HG03469 (cell line): ENCODE results near the gene KCNQ4.

Source experiments
- ATAC-seq: cut with Tn5 transposase; IDR thresholded peaks from one replicate; pipeline ENCODE4 v1.9.1; 2021; ENCODE audit warnings: mild to moderate bottlenecking, moderate library complexity, moderate number of reproducible peaks; ENCODE audit not compliant: unreplicated experiment

The KCNQ4 gene

DNA sequence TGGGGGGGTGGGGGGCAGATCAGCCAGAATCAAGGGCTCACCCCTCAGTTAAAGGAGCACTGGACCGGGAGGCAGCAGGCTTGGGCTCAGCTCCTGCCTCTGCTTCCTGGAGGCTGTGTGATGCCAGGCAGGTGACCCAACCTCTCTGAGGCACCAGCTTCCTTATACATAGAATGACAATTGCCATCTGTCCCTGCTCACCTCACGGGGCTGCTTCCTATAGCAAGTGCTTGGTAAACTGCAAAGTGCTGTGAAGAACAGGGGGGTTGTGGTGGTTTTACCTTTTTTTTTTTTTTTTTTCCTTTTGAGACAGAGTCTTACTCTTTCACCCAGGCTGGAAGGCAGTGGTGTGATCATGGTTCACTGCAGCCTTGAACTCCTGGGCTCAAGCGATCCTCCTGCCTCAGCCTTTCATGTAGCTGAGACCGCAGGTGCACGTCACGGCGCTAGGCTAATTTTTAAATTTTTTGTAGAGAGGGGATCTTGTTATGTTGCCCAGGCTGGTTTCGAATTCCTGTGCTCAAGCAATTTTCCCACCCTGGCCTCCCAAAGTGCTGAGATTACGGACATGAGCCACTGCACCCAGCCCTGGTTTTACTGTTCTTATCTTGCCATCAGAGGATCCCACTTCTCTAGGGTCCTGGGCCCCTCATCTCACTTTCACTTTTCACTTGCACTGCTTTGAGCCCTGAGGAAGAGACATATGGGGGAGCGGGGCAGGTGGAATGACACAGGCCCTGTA is 11.6 kb downstream of the KCNQ4 start:
- no peak for ATAC-seq

DNA sequence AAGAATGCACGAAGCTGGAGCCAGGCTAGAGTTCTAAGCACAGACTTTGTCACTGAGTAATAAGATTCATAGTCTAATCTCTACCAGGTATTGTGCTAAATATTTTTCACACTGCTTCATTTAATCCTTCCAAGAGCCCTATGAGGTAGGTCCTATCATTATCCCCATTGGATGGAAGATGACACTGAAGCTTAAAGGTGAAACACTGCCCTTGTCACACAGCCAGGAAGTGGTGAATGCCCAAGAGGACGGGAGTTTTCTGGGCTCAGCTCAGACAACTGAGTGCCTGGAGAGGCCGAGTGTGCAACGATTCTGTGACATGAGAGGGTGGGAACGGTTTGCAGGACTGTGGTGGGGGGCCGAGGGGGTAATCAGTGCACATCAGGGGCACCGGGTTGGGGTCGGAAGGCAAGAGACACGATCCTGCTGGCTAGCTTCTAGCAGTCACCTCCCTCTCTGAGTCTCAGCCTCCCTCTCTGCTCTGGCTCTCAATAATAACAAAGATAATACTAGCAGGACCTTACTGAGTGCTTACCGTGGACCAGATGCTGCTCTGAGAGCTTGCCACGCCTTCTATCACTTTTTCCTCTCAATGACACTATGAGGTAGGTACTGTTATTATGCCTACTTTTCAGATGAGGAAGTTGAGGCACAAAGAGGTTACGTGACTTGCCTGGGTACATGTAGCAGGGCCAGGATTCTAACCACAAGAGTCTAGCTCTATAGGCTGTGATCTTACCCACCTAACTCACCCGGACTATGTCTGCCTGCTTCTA is 12.4 kb downstream of the KCNQ4 start:
- no peak for ATAC-seq

DNA sequence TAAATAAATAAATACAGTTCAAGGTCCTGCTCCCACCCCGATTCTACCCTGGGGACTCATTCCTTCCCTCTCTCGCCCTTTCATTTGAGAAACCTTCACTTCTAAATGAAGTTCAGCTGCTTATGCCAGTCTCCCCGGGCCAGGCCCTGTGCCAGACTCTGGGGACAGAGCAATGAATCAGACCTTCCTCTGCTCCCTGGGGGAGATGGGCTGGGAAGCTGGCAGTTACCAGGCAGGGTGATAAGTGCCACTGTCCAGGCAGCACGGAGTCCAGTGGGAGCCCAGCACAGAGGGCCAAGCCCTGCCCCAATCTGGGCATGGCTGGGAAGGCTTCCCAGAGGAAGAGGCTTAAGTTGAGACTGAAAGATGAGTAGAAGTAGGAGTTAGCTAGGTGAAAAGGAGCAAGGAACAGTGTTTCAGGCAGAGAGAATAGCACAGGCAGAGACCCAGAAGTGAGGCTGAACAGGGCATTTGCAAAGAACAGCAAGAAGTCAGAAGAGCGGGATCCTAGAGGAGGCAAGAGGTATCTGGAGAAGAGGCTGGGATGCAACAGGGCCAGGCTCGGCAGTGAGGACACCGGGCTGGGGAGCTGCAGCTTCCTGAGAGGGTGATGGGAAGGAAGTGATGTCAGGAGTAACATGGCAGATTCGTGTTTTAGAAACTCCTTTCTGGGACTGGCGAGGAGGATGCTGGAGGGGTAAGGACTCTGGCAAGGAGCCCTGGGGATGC is 13.5 kb downstream of the KCNQ4 start:
- no peak for ATAC-seq

DNA sequence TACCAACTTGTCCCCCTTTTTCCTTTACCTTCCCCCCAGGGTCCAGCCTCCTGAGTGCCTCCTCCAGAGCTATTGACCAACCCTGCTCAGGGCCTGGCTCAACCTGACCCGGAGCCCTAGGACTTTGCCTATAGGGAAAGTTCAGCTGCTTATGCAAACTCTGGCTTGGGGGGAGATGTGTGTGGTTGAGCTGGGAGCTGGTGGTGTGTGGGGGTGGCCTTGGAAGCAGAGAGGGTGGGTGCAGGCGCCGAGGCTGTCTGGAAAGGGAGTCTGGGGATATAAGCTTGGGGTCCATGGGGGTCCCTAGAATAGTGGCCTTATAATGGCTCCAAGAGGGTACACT is 14.1 kb downstream of the KCNQ4 start:
- no peak for ATAC-seq

DNA sequence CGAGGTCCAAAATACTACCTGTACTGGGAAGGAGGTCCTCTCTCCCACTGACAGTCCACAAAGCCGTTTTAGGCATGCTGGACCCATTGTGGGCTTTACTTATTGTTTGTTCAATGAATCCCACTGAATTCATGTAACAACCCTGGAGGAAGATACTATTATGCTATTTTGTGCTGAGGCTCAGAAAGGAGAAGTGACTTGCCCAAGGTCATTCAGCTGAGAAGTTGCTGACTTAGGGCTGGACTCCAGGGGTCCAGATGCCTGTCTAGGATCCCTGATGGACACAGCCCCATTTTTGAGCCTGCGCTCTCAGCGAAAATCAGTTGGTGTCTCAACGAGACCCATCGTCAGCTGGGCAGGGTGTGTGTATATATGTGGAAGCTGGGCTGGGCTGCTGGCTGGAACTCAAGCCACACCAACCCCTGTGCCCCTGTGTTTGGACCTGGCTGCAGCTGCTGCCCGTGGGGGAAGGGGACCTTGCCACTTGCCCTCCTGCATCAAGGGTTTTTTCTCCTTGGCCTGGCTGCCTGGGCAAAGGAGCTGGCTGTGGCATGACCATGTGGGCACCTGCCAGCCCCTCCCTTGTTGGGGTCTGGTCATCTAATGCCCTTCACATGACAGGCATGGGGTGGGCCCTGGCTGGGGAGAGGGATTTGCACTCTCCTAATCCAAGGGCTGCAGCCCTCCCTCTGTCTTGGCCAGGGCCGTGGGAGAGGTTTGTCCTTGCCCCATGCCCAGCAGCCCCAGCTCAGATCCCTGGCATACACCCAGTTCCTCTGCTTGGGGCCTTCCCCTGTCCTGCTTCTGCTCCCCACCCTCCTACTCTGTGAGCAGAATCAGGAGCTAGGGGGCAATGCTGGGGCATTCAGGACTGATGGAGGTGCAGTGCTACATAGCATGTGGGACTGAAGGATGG is 15.0 kb downstream of the KCNQ4 start:
- ATAC-seq = no peak

DNA sequence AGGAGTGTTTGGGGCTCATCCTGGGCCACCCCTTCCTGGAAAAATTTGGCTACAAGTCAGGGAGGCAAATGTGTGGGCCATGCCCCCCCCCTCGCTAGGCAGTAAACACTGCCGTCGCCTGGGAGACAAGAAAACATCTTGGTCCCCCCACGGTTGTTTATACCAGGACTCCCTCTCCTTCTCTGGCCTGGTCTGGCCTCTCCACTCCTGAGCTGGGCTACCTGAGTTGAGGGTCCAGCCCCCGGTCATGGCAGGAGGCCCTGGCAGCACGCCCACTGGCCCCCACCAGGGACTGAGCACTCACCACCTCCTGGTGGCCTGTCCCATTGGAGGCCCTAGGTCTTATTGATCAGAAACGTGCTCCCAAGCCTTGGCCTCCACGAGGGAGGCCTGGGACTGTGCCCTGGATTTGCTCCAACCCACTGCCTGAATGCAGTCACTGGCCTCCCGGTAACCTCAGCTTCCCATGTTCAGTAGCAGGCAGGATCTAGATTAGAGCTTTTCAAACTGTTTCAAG is 15.8 kb downstream of the KCNQ4 start:
- ATAC-seq = no peak

DNA sequence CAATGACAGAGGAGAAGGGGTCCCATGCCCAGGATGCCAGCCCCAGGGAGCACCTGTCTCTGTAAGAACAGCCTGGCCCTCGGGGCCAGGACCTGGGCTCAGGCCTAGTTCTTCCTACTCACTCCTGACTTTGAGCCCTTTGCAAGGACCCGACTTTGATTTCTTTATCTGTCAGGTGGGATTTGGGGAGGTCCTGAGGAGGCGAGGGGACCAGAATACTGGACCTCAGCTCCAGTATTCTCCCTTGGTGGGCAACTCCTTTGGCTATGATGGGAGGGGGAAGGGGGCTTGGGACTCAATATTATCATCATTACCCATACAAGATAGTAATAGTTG is 18.1 kb downstream of the KCNQ4 start:
- ATAC-seq = no peak

DNA sequence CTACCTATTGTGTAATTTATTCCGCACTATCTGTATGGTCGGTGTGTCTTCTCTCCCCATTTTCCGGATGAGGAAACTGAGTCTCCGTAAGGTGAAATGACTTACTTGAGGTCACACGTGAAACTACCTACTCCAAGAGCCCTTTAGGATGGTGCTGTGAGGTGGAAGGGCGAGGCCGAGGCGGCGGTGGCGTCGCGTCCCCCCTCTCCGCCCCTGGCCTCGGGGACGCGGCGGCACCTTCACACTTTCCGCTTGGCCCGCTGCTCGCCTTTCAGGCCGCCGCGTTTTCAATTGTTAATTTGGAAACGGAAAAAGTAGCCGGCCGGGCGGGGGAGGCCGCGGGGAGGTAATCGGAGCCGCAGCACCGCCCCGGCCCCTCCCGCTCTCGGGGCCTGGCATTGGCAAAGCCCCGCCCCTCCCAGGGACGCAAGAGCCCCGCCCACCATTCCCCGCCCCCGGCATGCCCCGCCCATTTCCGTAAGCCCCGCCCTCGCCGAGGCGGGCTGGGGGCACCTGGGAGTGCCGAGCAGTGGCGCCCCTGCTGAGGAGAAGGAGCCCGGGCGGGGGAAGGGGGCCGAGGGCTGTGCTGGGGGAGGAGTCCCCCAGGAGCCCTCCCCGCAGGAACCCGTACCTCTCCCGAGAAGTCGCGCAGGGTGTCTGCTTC is 18.6 kb downstream of the KCNQ4 start:
- no peak for ATAC-seq

DNA sequence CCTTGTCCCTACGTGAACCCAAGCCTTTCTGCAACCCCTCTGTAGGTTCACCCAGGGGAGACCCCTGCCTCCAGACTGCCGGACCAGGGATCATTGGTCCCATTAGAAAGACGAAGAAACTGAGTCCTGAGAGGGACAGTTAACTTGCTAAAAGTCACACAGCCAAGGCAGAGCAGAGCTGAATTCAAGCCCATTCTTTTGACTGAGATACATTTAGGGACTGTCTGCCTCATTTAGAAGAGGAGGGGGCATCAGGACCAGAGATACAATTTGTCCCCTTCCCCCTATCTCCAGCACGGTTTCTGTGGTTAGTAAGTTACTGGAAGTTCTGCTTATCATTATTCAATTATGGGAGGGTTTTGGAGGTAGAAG is 19.1 kb downstream of the KCNQ4 start:
- no peak for ATAC-seq

DNA sequence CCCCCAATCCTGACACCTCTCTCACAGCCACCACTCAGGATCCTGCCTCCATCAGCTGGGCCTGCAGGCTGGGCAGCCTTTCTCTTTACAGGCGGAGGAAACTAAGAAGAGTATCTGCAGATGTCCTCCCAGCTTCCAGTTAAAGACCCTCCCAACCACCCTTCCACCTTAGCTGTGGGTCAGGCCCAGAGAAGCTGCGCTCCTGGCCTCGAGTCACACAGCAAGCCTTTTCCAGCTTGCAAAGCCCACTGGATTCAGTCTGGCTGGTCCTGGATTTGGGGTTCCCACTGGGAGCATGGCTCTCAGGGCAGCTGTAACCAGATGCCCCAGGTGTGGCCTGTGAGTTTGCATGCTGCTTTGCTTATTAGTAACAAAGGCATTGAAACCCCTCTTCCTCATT is 19.9 kb downstream of the KCNQ4 start:
- no peak for ATAC-seq

DNA sequence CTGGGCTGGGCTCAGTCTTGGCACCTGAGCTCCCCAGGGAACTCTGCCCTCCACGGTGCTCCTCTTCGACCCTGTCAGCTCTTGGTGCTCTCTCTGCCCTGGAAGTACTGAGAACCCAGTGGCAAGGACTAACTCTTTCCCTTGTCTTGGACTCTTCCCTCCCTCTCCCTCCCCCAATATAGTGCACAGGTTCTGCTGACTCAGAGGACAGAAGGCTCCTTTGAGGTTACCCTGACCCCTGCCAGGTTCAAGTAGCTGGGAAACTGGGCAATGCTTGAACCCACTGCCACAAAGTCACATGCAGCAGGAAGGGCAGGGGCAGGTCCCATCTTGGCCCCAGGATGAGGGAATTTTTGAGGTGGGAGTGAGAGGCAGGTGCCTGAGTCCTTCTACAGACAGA is 20.3 kb downstream of the KCNQ4 start:
- ATAC-seq = no peak

DNA sequence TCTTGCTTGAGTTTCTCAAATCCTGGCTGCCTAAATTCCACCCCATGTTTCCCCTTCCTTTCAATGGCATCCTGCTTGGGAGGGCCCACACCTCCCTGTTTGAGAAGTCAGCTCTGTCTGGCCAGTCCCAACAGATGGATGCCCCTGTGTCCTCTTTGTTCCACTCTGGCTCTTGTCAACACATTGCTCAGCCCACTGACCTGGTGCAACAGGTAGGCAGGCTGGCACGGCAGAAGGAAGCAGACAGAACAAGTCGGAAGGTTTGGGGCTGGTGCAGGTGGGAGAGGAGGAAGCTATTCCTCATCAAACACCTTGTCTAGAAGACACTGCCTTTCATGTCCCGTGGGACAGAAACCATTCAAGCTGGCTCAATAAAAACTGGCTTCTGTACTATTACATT is 22.7 kb downstream of the KCNQ4 start:
- no peak for ATAC-seq

DNA sequence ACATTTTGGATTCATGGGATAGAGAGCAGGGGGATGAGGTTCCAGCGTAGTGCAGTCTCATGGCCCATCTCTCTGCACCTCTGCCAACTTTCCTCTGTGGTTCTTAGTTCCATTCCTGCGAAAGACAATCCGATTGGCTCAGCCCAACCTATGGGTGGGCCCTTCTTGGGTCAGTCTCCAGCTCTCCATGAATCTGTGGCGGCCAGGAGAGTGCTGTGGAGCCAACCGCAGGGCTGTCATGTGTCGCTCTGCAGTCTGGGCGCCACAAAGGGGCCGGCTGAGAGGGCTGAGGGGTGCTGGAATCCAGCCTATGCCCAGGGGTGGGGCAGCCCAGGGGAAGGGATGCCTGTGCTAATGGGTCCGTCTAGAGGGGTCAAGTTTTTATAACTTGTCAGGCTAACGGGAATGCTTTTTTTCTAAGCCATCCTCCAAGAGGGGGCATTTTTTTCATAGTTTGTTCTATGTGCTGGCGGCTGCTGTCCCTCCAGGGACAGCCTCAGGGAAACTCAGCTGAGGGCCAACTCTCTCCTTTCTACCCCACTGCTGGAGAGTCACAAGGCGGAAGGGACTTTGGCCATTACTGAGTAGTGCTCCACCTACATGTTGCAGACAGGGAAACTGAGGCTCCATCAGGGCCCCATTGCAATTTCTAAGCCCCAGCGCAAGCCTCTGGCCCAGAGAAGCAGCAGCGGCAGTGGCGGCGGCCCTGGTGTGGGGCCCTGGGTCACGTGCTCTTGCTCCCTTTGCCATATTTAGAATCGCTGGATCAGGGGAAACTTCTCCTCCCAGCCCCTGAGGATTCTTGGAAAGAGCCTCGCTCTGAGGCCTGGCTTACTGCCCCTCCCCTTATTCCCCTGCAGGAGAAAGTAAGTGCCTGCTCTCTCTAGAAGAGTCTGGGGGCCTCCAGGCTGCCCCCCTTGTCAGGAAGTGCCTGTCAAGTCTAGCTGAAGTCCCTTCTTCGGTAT is 23.4 kb downstream of the KCNQ4 start:
- no peak for ATAC-seq

DNA sequence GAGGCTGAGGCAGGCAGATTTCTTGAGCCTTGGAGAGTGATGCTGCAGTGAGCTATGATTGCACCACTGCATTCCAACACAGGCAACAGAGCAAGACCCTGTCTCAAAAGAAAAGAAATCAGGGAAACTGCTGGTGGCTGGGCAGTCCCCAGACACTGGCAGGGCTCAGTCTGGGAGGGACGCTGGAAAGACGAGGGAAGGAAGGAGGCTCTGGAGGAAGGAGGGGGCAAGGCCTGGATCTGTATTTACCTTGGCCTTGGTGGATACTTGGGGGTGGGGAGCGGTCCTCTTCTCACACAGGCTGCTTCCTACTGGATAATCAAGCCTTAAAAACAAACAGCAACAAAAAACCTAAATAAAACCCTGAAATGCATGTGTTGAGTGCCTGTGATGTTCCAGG is 24.4 kb downstream of the KCNQ4 start:
- ATAC-seq = no peak

DNA sequence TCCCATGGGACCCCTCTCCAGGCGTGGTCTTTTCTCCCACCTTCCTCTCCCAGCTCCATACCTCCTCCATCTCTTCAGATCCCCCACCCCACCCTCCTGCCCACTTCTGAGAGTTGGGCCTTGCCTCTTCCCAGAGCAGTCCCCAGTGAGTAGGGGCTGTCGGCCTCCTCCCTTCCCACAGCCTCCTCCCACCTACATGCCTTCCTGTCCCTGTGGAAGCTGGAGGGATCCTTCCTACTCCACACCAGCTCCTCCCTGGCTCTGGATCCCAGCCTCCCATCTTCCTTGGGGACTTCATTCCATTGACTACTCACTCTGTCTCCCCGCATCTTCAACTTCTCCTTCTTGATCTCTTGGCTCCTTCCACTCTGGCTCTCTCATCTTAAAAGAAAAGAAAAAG is 24.9 kb downstream of the KCNQ4 start:
- no peak for ATAC-seq

DNA sequence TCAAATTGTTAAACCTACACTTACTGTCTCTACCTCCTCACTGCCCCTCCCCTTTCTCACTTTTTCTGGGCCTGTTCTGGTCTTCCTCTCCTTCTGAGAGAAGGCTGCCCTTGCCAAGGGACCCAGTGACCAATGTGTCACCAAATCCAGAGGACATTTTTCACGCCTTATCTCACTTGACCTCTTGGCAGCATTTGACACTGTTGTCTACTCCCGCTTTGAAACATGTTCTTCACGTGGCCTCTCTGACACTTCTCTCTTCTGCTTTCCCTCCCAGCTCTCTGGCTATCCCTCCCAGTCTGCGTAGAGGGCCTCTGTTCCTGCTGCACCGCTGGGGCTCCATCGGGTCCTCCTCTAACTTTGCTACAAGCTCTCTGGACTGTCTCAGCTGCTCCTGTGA is 25.3 kb downstream of the KCNQ4 start:
- ATAC-seq = no peak

DNA sequence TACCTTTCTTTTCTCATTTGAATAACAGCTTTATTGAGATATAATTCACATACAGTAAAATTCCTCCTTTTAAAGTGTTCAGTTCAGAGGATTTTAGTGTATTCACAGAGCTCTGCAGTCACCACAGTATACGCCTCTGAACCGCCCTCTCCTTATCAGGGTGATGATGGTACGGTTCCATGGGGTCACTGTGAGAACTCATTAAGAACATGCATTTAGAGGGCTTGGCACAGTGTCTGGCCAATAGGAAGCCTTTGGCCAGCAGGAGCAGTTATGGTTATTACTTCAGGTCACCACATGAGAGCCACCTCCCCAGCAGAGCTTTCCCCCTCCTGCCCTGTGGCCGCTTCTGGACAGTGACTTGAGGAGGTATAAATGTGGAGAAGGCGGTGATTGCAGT is 27.3 kb downstream of the KCNQ4 start:
- ATAC-seq = no peak

DNA sequence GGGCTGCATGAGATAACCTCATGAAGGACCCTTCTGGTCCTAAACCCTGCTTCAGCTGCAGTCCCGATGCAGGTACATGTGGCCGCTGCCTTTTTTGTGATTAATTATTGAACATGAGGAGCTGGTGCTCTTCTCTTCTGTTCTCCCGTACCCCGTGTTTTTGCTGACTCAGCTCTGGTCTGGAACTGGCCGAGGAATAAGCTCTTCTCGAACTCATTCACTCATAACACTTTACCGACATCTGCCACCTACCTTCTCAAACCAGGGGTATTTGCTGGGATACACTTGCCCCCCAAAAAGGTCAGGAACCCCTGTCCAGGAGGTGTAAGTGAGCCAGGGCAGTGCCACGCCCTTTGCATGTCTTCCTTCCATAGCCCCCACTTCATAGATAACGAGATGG is 31.8 kb downstream of the KCNQ4 start:
- no peak for ATAC-seq

DNA sequence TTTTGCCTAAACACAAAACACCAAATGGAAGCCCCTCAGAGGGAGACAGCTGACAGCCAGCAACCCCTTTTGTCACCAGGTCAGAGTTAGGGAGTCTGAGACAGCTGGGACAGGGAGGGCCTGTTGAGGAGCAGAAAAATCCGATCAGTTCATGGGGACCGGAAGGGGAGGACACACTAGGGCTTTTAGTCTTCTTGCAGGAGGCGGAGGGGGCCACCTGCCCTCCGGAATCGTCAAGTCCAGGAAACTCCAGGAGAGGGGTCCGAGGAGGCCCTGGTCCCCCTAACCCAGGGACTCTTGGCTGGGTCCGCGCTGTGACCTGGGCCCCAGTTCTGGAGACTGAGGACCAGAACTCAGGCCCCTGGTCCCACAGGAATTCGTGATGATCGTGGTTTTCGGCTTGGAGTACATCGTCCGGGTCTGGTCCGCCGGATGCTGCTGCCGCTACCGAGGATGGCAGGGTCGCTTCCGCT is 34.2 kb downstream of the KCNQ4 start:
- no peak for ATAC-seq
